Kidney tubule cell (primary cell): ENCODE results near the gene MAP2K6.

Experiments
- DNase-seq: peaks from one replicate; pipeline ENCODE4 v3.0.0-alpha.2; 2018; ENCODE audit warnings: low spot score

MAP2K6 gene

GRCh38 chr17:69427486-69428197 lies 13.1 kb downstream of the MAP2K6 start:
- DNase-seq: peak; percentile 41

- DNase-seq: no peak
Measured at GRCh38 chr17:69428252-69428980, 13.9 kb downstream of the MAP2K6 start.

DNA sequence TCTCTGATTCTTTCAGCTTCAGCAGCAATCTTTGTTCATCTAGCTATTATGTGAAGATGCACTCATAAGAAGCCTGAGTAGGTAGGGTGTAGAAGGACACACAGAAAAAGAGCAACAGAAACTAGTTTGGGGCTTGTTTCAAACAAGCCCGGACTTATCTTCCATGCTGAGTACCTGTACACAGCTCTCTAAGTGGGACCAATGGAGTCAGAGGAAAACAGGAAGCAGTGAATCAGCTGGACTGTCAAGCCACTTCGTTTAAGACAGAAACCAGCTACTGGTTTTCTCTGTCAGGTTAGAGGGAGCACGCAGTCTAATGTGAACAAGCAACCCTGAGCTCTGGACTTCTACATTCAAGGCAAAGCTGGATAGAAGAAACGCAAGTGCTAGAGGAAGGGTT lies 16.0 kb downstream of the MAP2K6 start:
- DNase-seq: peak; percentile 18

GRCh38 chr17:69431835-69432234 lies 17.3 kb downstream of the MAP2K6 start:
- no peak for DNase-seq

DNA sequence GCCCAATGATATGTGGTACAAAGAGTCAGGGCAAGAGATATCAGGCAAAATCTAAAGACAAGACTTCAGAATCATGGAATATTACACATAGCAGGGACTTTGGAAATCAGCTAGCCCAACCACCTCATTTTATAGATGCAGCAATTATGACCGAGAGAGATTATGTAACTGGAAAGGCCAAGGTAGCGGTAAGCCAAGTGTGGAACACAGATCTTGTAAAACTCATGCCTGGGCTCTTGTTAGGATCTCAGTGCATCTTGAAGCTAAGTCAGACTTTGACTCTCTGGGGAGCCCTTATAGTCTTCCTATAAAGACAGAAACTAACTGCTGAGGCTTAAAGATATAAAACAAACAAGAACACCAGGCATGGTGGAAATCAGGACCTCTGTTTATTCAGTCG lies 18.6 kb downstream of the MAP2K6 start:
- DNase-seq: no peak

GRCh38 chr17:69434164-69434579 lies 19.7 kb downstream of the MAP2K6 start:
- peak; percentile 88 for DNase-seq

DNA sequence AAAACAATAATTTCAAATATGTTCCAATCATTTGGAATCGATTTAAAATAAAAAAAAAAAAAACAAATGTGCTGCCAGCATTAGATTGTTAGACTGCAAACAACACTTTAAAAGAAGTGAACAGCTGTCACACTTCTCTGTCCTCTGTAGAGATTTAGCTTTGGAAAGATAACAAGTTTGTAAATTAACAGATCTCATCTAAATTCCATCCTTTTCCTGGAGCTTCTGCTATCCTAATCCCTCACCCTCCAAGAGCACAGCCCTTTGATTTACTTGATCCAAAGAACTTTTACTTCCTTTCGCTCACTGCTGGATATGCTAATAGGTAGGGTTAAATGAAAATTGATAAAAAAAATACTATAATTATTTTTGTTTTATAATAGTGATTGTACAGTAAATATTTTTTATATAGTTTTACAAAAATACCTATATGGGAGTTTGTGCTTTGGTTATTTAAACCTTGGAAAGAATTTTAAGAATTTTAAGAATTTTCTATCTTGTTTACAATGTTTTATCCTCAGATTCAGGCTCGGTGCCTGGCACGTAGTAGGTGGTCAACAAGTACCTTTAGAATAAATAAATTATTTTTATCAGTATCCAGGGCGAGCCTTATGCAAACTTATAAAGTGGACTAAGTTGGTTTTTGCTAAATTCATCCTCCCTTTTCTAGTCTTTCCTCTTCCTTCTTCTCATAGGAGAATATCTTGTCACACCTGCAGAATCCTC lies 21.6 kb downstream of the MAP2K6 start:
- no peak for DNase-seq

DNA sequence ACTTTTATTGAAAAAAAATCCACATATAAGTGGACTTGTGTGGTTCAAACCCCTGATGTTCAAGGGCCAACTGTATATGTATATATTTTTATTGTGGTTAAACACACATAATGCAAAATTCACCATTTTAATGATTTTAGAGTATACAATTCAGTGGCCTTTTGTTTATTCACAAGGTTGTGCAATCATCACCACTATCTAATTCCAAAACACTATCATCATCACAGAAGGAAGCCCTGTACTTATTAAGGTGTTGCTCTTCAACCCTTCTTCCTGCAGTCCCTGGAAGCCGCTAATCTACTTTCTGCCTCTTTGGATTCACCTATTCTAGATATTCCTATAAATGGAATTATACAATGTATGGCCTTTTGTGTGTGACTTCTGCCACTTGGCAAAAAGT lies 23.0 kb downstream of the MAP2K6 start:
- DNase-seq: no peak

DNA sequence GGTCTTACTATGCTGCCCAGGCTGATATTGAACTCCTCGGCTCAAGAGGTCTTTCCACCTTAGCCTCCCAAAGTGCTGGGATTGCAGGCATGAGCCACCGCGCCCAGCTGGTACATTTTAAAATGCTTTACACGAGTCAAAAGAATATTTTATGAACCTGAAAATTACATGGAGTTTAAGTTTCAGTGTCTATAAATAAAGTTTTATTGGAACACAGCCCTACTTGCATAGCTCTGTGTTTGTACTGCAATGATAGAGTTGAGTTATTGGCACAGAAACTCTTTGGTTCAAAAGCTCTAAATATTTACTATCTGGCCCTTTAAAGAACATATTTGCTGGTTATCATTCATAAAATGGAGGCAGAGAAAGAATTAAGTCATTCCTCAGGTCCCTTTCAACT lies 24.3 kb downstream of the MAP2K6 start:
- no peak for DNase-seq

DNA sequence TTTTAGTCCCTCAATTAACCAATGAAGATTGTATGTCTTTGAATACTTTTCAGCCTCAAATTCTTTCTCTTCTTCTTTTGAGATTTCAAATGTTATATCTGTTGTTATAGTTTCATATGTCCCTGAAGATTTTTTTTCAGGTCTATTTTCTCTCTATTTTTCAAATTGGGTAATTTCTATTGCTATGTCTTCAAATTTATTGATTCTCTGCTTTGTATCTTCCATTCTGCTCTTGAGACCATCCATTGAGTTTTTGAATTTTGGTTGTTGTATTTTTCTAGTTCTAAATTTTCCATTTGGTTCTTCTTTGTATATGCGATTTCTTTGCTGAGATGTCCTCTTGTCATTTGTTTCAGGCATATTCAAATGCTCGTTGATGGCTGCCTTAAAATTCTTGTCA lies 26.7 kb downstream of the MAP2K6 start:
- no peak for DNase-seq

DNA sequence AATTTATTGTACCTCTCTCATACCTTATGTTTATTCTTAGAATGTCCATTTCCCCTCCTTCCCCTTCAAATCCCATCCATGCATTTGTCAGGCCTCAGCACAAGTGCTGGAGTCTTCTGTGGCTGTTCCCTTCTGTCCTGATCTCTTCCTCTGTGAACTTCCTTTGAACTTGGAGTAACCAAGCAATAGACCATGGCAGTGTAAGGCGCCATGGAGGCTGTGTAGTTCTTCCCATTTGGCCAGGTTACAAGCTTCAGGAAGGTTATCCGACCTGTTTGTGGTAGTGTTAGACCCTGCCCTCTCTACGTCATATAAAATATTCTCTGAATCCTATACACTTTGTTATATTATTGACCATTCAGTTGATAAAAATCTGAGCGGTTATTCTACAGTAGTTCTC lies 28.6 kb downstream of the MAP2K6 start:
- DNase-seq: no peak

DNA sequence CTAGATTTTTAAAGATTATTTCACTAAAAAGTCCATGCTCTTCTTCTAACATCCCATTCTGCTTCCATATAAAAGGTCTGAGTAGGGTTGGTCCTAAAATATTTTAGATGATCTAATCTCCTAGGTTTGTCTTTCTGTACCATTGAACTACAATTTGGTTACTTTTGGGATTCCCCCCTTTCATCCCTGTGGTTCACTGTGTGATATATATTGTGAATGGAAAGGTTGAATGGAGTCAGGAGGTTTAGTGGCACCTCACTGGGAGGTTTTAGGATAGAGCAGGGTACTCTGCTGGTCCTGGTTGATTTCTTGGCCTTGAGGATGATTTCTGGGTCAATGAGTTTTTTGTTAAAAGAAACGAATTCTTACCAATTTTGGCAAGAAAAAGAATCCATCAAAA lies 29.5 kb downstream of the MAP2K6 start:
- DNase-seq: no peak

DNA sequence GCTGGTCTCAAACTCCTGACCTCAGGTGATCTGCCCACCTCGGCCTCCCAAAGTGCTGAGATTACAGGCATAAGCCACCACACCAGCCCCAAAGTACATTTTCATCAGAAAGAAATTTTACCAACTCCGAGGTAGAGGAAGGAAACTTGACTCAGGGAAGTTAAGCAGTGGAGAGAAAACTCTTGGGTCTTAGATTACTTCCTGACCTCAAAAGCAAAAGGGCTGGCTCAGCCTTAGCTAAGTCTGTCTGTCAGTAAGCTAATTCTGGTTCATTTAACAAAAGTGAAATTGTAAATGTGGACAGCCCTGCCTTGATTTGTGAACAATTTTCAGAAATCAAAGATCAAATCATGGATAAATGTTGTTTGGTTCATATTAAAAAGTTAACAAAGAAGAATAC lies 30.6 kb downstream of the MAP2K6 start:
- no peak for DNase-seq

- DNase-seq: no peak
Measured at GRCh38 chr17:69447726-69448125, 33.2 kb downstream of the MAP2K6 start.

GRCh38 chr17:69448431-69449102 lies 34.1 kb downstream of the MAP2K6 start:
- peak; percentile 84 for DNase-seq

- DNase-seq: no peak
Measured at GRCh38 chr17:69450131-69450530, 35.6 kb downstream of the MAP2K6 start.

- peak; percentile 26 for DNase-seq
Measured at GRCh38 chr17:69450918-69451317, 36.4 kb downstream of the MAP2K6 start.

DNA sequence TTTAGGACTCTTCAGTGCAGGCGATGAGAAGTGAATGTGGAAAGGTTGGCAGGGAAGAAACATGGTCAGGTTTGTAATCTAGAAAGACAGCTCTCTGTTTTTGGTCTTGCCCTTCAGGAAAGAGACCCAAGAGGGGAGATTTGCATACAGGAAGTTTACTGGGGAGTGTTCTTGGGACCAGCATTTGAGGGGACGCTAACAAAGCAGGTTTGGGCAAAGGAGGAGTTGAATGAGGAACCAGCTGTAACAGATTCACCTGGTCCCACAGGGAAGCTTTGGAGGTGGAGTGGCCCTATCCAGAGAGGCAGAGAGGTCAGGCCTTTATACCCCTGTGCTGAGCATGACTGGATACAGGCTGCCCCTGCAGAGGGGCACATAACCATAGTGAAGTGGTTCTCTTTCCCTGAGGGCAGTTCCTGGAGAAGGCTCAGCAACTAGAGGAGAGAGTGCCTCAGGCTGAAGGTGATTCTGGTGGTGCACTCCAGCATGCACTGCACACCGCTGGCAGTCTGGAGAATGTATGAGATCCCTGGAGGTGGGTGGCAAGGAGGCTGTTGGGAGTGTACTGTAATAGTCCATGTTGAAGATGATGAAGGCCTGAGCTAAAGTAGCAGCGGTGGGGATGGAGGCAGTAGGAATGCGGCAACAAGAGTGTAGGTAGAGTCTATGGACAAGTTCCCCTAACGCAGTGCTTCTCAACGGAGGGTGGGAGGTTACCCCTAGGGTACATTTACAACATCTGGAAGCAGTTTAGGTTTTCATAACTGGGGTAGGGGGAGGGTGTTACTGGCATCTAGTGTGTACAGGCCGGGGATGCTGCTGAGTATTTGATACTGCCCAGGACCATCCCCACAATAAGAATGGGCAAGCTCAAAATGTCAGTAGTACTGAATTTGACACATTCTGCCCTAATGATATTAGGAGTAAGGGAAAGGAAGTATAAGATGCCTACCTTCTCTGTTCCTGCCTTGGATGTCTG lies 37.2 kb downstream of the MAP2K6 start:
- DNase-seq: no peak

GRCh38 chr17:69452664-69453260 lies 38.3 kb downstream of the MAP2K6 start:
- peak; percentile 32 for DNase-seq

DNA sequence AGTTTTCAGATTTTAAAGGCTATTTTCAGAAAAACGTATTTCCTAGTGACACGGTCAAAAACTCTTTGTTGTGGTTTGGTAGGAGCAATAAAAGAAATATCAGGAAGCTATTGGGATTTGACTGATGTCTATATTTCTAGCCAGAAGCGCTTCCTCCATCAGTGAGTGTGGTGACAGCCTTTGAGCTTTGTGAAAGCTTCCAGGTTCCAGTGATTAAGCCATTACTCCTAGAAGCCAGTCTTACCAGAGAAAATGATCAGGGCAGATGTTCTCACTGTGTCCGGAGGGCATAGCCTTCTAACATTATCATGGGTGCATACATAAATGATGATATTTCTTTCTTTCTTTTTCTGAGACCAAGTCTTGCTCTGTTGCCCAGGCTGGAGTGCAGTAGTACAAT lies 39.6 kb downstream of the MAP2K6 start:
- no peak for DNase-seq

DNA sequence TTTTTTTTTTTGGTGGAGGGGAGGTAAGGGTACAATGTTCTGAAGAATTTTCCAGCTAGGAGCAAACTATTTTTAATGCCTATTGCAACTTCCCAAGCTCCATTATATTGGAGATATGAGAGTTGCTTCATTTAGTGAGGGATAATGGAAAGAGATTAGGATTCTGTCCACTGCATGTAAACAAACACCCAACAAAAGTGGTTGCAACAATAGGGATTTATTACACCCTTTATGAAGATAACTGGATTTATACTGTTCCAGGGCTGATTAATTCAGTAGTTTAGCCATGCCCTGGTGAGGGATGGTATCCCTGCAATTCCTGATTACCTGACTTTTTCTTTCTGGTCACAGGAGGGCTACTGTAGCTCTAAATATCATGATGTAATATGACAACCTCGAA lies 40.5 kb downstream of the MAP2K6 start:
- no peak for DNase-seq
